Sigmoid colon (tissue), 7 donors: ENCODE data around the gene MAST2. TPM values are rescaled to one million over a fixed set of nuclear protein-coding genes. Genes with fewer than 3 reads are reported as not detected.
"Not testable (repeated sequence)": the region's sequence is repeated elsewhere in the genome, so short reads cannot be mapped to it uniquely, and the experiment has no call there.

Experiments
- DNase-seq: peaks from one replicate; pipeline ENCODE4 v3.0.0-alpha.2; 2019
- H3K27ac ChIP-seq, 4 donors: fragments of 200-600 bp; sonication (generic); one replicate each; pipeline ENCODE4 v1.5.1; 2016 to 2019; ENCODE audit warnings: mild to moderate bottlenecking in 1 of 4
- H3K27me3 ChIP-seq, 3 donors: fragments of 200-600 bp; sonication (generic); one replicate each; pipeline ENCODE4 v1.5.1; 2019; ENCODE audit warnings: mild to moderate bottlenecking in 1 of 3
- H3K36me3 ChIP-seq, 4 donors: fragments of 200-600 bp; sonication (generic); one replicate each; pipeline ENCODE4 v1.5.1; 2016 to 2019
- H3K4me1 ChIP-seq, 4 donors: fragments of 200-600 bp; sonication (generic); one replicate each; pipeline ENCODE4 v1.5.1; 2017 to 2019
- H3K4me3 ChIP-seq, 4 donors: fragments of 200-600 bp; sonication (generic); one replicate each; pipeline ENCODE4 v1.5.1; 2017 to 2019; ENCODE audit warnings: mild to moderate bottlenecking in 2 of 4, moderate library complexity in 1 of 4
- H3K9me3 ChIP-seq, 4 donors: fragments of 200-600 bp in 3 of 4; sonication (generic) in 3 of 4; one replicate each; pipeline versions ENCODE4 v1.5.1 to v1.6.1; 2013 to 2019
- CTCF ChIP-seq, 4 experiments: fragments of 450-650 bp in 3 of 4; fragments of 200-600 bp in 1 of 4; IDR thresholded peaks; one replicate each; pipeline ENCODE4 v1.5.1; 2016 to 2019; ENCODE audit warnings: antibody characterized with exemption in 4 of 4, mild to moderate bottlenecking in 3 of 4, moderate library complexity in 2 of 4
- EP300 ChIP-seq, 4 donors: sonication (generic); formaldehyde crosslinking; IDR thresholded peaks; one replicate each; pipeline ENCODE4 v1.6.1; 2017; ENCODE audit warnings: antibody characterized with exemption in 4 of 4
- POLR2A ChIP-seq, 2 donors: fragments of 450-650 bp; IDR thresholded peaks; one replicate each; pipeline ENCODE4 v1.6.1; 2016; ENCODE audit warnings: antibody characterized with exemption in 2 of 2, mild to moderate bottlenecking in 2 of 2, moderate library complexity in 2 of 2
- POLR2AphosphoS5 ChIP-seq, 4 donors: sonication (generic); formaldehyde crosslinking; IDR thresholded peaks; one replicate each; pipeline ENCODE4 v1.6.1; 2017; ENCODE audit warnings: antibody characterized with exemption in 4 of 4
- WGBS, 2 donors: extraction: QIAGEN DNeasy Blood & Tissue Kit; methylation state at CpG; one replicate each; pipeline ENCODE4 v1.1.7; 2013; 5-methylcytosine and 5-hydroxymethylcytosine counted together
- intact Hi-C: fragments of 100-400 bp; cut with DNase I; formaldehyde crosslinking; loops from one replicate; pipeline ENCODE4 v1.15.1; 2023
- polyA plus RNA-seq, 3 donors: library from polyadenylated mRNA; stranded (reverse); fragments of 200-250 nt; gene quantifications; one replicate each; pipeline ENCODE4 v1.2.3, GENCODE V29; 2013
- total RNA-seq, 4 donors: library from RNA; depleted of rRNA; stranded (reverse); fragments of >200 nt; gene quantifications; one replicate each; pipeline ENCODE4 v1.1.0, GENCODE V29; 2016
- donor health status: healthy with polysubstance abuse.
- donor health status: Bipolar disorder and iron deficiency.
- donor health status: healthy.

MAST2 gene
- total and polyA plus RNA-seq, 7 donors: 19.3 to 54.0 (median 32.0) TPM

GRCh38 chr1:45938029-45938428 is 134.6 kb downstream of the MAST2 start:
- intact Hi-C loops: no loop called here
- Histone ChIP-seq H3K36me3 (no peaks in the 10 kb centered on the region), H3K4me1 (no peaks in the 10 kb centered on the region), H3K27me3 (no peaks in the 10 kb centered on the region), H3K4me3 (no peak overlapping the region), H3K9me3 (no peaks in the 10 kb centered on the region), H3K27ac (no peak overlapping the region)
- TF ChIP-seq POLR2A (IDR thresholded peaks at IDR 0.05): no peak
- no peak for TF ChIP-seq CTCF (IDR thresholded peaks at IDR 0.05)
- TF ChIP-seq EP300 (IDR thresholded peaks at IDR 0.05): no peak
- TF ChIP-seq POLR2AphosphoS5 (IDR thresholded peaks at IDR 0.05): no peak
- DNase-seq: no peak

- intact Hi-C loops: no loop called here
- H3K4me3 ChIP-seq: no peak overlapping the region
- H3K9me3 ChIP-seq: no peaks in the 10 kb centered on the region
- no peaks in the 10 kb centered on the region for H3K36me3 ChIP-seq
- WGBS, 2 donors: 96 to 98% methylated on average over 1 of the region's 1 CpG
- H3K27me3 ChIP-seq: no peaks in the 10 kb centered on the region
- DNase-seq: no peak
- H3K4me1 ChIP-seq: peaks cover 0 to 26% (median 21%) of the 10 kb centered on the region in 4 donors
- TF ChIP-seq POLR2AphosphoS5 (IDR thresholded peaks at IDR 0.05): no peak
- TF ChIP-seq EP300 (IDR thresholded peaks at IDR 0.05): no peak
- no peak for TF ChIP-seq CTCF (IDR thresholded peaks at IDR 0.05)
- TF ChIP-seq POLR2A (IDR thresholded peaks at IDR 0.05): no peak
- H3K27ac ChIP-seq: no peak overlapping the region
Measured at GRCh38 chr1:45942411-45942810, 139.0 kb downstream of the MAST2 start.

DNA sequence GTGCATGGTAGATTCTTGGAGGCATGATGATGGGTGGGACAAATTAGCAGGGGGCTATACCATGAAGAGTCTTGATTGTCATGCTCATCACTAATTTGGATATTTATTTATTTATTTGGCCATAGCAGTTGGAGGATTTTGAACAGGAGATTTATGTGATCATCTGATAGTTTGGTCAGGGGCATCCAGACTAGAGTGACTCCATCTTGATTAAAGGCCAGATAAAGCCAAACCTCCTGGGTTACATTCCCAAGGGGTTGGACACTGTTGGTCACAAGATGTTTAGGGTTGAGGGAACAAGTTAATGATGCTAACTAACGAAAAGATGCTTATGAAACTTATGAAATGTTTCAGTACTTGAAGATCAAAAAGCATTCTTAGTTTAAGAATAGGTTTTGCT is 139.8 kb downstream of the MAST2 start:
- 46 to 71% methylated on average over 1 of the region's 1 CpG for WGBS, 2 donors
- no peak for TF ChIP-seq EP300 (IDR thresholded peaks at IDR 0.05)
- no peak for TF ChIP-seq CTCF (IDR thresholded peaks at IDR 0.05)
- no peak for TF ChIP-seq POLR2AphosphoS5 (IDR thresholded peaks at IDR 0.05)
- TF ChIP-seq POLR2A (IDR thresholded peaks at IDR 0.05): no peak
- H3K27ac ChIP-seq: no peak overlapping the region
- H3K4me1 ChIP-seq: peaks cover 0 to 26% (median 21%) of the 10 kb centered on the region in 4 donors
- H3K4me3 ChIP-seq: no peak overlapping the region
- intact Hi-C loops: no loop called here
- H3K9me3 ChIP-seq: no peaks in the 10 kb centered on the region
- no peaks in the 10 kb centered on the region for H3K36me3 ChIP-seq
- H3K27me3 ChIP-seq: no peaks in the 10 kb centered on the region
- DNase-seq: no peak

DNA sequence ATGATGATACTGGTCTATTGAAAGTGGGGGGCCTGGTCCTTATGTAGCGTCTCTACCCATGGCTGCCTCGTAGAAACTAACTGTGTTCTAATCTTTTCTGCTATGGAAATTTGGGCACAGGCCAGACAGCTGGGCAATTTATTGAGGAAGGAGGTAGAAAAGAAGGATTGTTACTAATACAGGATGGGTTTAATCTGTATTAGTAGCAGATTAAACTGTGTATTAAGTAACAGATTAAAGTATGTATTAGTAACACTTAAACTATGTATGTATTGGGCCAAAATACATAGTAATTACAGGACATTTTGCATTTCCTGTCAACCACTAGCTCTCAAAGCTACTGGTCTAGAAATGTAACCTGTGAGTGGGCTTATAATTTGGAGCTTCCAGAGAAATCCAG is 142.0 kb downstream of the MAST2 start:
- Histone ChIP-seq H3K4me3 (no peak overlapping the region), H3K9me3 (no peaks in the 10 kb centered on the region), H3K27me3 (no peaks in the 10 kb centered on the region), H3K36me3 (no peaks in the 10 kb centered on the region), H3K27ac (no peak overlapping the region), H3K4me1 (peaks cover 0 to 26% (median 21%) of the 10 kb centered on the region in 4 donors)
- DNase-seq: no peak
- TF ChIP-seq POLR2AphosphoS5 (IDR thresholded peaks at IDR 0.05) (no peak), CTCF (IDR thresholded peaks at IDR 0.05) (no peak), EP300 (IDR thresholded peaks at IDR 0.05) (no peak), POLR2A (IDR thresholded peaks at IDR 0.05) (no peak)
- WGBS, 2 donors: 62 to 70% methylated on average over 2 of the region's 2 CpGs
- intact Hi-C loops: loop anchor here (5.0 kb wide), 1 partner anchor 33 kb away; no protein-coding TSS in a partner anchor

GRCh38 chr1:45949462-45949861 is 146.1 kb downstream of the MAST2 start:
- not testable (repeated sequence) for DNase-seq, H3K4me3 ChIP-seq, H3K27ac ChIP-seq, H3K27me3 ChIP-seq, H3K9me3 ChIP-seq, H3K36me3 ChIP-seq
- intact Hi-C loops: loop anchor here (5.0 kb wide), 1 partner anchor 37 kb away; no protein-coding TSS in a partner anchor
- 49 to 68% methylated on average over 2 of the region's 2 CpGs for WGBS, 2 donors
- H3K4me1 ChIP-seq: peaks cover 0 to 48% (median 41%) of the 10 kb centered on the region in 4 donors
